ENCODE results near the gene FAM53B.

The FAM53B gene

DNA sequence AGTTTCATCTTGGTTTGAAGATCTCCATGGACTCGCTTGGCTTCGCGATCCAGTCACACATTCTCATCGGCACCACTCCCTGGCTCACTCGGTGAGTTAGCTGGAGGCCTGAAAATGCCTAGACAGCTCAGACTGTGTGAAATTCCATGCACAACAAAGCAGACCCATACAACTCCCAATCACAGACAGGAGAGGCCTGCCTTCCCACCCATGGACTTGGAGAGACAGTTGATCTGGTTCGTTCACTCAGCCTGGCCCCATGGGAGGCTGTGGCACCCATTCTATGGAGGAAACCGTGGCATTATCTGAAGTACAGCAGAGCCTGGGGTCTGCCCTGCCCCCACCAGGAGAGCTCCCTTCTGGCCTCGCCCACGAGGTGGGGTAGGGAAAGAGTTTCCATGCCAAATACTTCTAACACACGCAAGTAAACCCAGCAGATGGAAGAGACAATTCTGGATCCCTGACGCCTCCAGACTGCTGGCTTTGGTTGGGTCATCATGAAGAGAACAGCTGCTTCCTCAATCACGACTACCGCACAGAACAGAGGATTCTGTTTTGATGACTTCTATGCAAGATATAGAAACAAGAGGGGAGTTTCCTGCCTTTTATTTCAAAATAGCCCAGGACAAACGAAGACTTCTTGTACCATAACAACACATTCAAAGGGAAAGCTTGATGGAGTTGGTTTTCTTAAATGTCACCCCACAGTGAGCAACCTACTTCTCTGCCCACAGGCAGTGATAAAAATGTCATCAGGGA, 15.9 kb downstream of the FAM53B start:
- H3K4me3 Mint-ChIP-seq: no peak overlapping the region
- H3K4me1 Mint-ChIP-seq (ENCODE audit: low read depth): peaks cover 46% of the 10 kb centered on the region
- DNase-seq (ENCODE audit: low spot score): peak; percentile 58
- no peaks in the 10 kb centered on the region for H3K9me3 Mint-ChIP-seq
- H3K36me3 Mint-ChIP-seq (ENCODE audit: low read depth): peaks cover 20% of the 10 kb centered on the region
- no peaks in the 10 kb centered on the region for H3K27me3 Mint-ChIP-seq (ENCODE audit: low read depth)
- H3K27ac Mint-ChIP-seq: peak overlapping the region; percentile 53

DNA sequence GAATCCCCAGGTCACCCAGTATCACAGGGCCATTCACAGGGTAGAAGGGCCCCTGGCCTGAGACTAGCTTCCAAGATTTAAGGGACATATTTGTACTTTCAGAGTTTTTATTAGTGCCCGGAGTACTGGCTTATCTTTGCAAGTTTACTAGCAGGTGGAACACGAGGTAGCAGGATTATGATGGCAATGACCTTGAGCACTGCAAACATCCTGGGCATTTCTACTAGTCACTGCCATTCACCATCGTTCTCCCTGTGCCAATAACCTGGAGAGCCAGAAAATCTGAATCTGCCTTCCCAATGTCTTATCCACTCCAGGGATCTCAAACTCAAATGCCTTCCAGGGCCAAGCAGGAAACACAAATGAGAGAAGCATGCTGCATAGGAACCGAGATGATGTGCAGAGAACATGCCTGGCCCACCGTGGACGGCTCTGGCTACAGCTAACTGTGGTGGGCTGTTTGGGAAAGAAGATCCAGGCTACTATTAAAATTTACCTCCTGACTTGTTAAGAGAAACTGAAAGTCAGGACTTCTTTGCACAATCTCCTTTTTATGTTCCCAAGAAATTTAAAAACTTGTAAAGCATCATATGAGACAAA, 16.7 kb downstream of the FAM53B start:
- no peak overlapping the region for H3K4me3 Mint-ChIP-seq
- peaks cover 48% of the 10 kb centered on the region for H3K4me1 Mint-ChIP-seq (ENCODE audit: low read depth)
- no peak for DNase-seq (ENCODE audit: low spot score)
- H3K27ac Mint-ChIP-seq: no peak overlapping the region
- no peaks in the 10 kb centered on the region for H3K9me3 Mint-ChIP-seq
- H3K36me3 Mint-ChIP-seq (ENCODE audit: low read depth): peaks cover 16% of the 10 kb centered on the region
- H3K27me3 Mint-ChIP-seq (ENCODE audit: low read depth): no peaks in the 10 kb centered on the region

- Mint-ChIP-seq H3K4me3 (no peak overlapping the region), H3K27me3 (ENCODE audit: low read depth) (no peaks in the 10 kb centered on the region), H3K4me1 (ENCODE audit: low read depth) (peaks cover 54% of the 10 kb centered on the region), H3K36me3 (ENCODE audit: low read depth) (peaks cover 18% of the 10 kb centered on the region), H3K9me3 (no peaks in the 10 kb centered on the region), H3K27ac (no peak overlapping the region)
- no peak for DNase-seq (ENCODE audit: low spot score)
These were observed 18.4 kb downstream of the FAM53B start for GRCh38 chr10:124725791-124726190.

- peaks cover 15% of the 10 kb centered on the region for H3K36me3 Mint-ChIP-seq (ENCODE audit: low read depth)
These were observed 19.0 kb downstream of the FAM53B start for GRCh38 chr10:124725171-124725631.

GRCh38 chr10:124724279-124725027, 19.7 kb downstream of the FAM53B start:
- DNase-seq (ENCODE audit: low spot score): no peak
- Mint-ChIP-seq H3K4me3 (peak overlapping the region; percentile 63), H3K9me3 (no peaks in the 10 kb centered on the region), H3K27ac (peak overlapping the region; percentile 91), H3K4me1 (ENCODE audit: low read depth) (peaks cover 58% of the 10 kb centered on the region), H3K27me3 (ENCODE audit: low read depth) (no peaks in the 10 kb centered on the region), H3K36me3 (ENCODE audit: low read depth) (peaks cover 14% of the 10 kb centered on the region)

More at GRCh38 chr10:124725171-124725631, 19.0 kb downstream of the FAM53B start:
- Mint-ChIP-seq H3K4me3 (no peak overlapping the region), H3K4me1 (ENCODE audit: low read depth) (peaks cover 57% of the 10 kb centered on the region), H3K27ac (no peak overlapping the region), H3K27me3 (ENCODE audit: low read depth) (no peaks in the 10 kb centered on the region), H3K9me3 (no peaks in the 10 kb centered on the region)
- no peak for DNase-seq (ENCODE audit: low spot score)

GRCh38 chr10:124723826-124724225, 20.4 kb downstream of the FAM53B start:
- peak overlapping the region; percentile 91 for H3K27ac Mint-ChIP-seq
- H3K4me3 Mint-ChIP-seq: peak overlapping the region; percentile 63
- no peaks in the 10 kb centered on the region for H3K9me3 Mint-ChIP-seq
- peaks cover 15% of the 10 kb centered on the region for H3K36me3 Mint-ChIP-seq (ENCODE audit: low read depth)
- no peaks in the 10 kb centered on the region for H3K27me3 Mint-ChIP-seq (ENCODE audit: low read depth)
- peaks cover 58% of the 10 kb centered on the region for H3K4me1 Mint-ChIP-seq (ENCODE audit: low read depth)
- no peak for DNase-seq (ENCODE audit: low spot score)

GRCh38 chr10:124722798-124723783, 21.1 kb downstream of the FAM53B start:
- Mint-ChIP-seq H3K4me1 (ENCODE audit: low read depth) (peaks cover 57% of the 10 kb centered on the region), H3K27ac (peak overlapping the region; percentile 91), H3K36me3 (ENCODE audit: low read depth) (peaks cover 15% of the 10 kb centered on the region), H3K9me3 (no peaks in the 10 kb centered on the region), H3K4me3 (peak overlapping the region; percentile 63), H3K27me3 (ENCODE audit: low read depth) (no peaks in the 10 kb centered on the region)
- peak; percentile 77 for DNase-seq (ENCODE audit: low spot score)

DNA sequence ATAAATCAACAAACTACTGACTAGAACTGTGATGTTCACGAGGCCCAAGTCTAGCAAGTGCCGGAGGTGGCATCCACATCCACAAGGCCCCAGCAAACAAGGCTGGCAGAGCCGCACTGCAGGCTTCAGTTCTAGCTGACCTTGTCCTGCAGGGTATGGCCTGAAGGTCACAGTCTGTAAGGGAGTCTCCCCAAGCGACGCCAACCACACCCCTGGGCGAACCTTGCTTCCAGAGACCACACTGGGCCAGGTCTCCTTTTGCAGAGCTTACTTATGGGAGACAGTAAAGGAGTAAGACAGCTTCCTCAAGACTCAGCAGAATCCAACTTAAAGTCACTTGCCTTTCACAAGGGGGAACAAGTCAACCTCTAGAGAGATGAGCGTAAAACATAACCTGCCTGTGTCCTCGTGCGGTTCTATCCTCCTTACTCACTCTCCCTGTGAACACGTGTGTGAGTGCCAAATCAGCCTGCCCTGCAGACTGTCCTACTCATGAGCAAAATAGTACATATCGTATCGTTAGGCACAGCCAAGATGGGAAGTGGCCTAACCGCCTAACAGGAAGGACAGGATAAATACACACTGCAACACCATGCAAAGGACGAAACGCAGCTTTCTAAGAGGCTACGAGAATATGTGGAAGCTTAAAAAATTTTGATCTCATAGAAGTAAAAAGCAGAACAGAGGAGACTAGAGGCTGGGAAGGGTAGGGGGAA, 22.7 kb downstream of the FAM53B start:
- Mint-ChIP-seq H3K4me1 (ENCODE audit: low read depth) (peaks cover 65% of the 10 kb centered on the region), H3K36me3 (ENCODE audit: low read depth) (peaks cover 18% of the 10 kb centered on the region), H3K4me3 (peak overlapping the region; percentile 17), H3K9me3 (no peaks in the 10 kb centered on the region), H3K27me3 (ENCODE audit: low read depth) (no peaks in the 10 kb centered on the region), H3K27ac (peak overlapping the region; percentile 54)
- no peak for DNase-seq (ENCODE audit: low spot score)

DNA sequence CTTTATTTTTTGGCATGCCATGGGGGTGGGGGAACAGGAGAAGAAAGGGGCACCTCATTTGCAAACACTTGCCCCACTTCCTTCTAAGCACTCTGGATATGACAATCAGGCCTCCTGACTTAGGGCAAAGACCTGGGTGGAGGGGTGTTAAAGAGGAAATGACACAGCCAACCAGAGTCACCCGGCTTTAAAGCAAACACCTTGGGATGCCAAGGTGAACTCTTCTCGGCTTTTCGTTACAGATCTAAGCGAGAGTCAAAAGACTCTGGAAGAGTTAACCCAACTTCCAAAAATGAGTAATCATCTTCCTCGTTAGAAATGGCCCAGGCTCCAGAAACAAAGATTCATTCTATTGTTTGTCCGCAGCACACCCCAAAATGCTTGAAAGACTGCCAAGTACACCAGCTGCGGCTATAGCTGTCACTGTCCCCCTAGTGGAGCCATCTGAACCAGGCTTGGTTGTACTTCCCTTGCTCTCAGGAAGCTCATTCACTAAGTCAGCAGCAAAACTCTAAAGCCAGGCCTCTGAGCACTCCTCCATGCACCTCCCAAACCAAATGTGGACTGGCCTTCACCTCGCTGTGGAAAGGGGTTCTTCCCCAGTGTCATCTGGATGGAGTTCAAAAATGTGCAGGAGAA, 24.8 kb downstream of the FAM53B start:
- Mint-ChIP-seq H3K4me1 (ENCODE audit: low read depth) (peaks cover 78% of the 10 kb centered on the region), H3K4me3 (peak overlapping the region; percentile 54), H3K27me3 (ENCODE audit: low read depth) (no peaks in the 10 kb centered on the region), H3K27ac (peak overlapping the region; percentile 73), H3K36me3 (ENCODE audit: low read depth) (peaks cover 24% of the 10 kb centered on the region), H3K9me3 (no peaks in the 10 kb centered on the region)
- DNase-seq (ENCODE audit: low spot score): peak; percentile 55

DNA sequence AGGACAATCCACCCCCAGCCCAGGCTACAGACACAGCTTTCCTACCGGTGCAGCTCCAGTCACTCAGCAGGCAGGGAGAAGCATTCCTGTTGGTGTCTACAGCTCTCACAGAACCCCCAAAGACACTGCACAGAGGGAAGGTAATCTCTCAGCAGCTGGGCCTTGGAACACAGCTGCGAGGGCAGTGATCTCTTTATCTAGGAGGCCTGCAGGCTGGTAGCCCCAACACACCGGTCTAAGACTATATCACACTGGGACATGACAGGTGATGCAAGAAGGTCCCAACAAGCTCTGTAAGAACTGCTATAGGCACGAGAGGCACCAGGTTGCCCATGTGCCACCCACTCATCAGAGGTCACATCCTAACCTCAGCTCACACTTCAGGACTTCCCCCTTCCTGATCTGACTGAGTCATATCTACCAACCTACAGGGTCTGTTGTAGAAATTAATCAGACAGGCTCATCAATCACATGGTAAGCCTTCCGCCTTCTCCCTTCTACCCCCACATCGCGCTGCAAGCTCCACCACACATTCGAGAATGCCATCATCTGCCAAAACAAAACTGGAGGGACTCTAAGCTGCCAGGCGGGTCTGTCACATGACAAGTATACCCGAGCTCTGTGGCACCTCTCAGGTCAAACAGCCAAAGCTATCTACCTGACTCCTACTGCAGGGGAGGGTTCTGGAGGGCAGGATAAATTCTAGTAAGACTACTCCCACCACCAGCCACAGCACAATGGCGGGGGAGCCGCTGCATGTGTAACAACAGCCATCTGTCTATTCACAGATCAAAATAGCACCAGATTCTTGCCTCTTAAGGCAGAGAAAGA, 26.1 kb downstream of the FAM53B start:
- Mint-ChIP-seq H3K4me1 (ENCODE audit: low read depth) (peaks cover 76% of the 10 kb centered on the region), H3K27me3 (ENCODE audit: low read depth) (no peaks in the 10 kb centered on the region), H3K36me3 (ENCODE audit: low read depth) (peaks cover 22% of the 10 kb centered on the region), H3K9me3 (no peaks in the 10 kb centered on the region), H3K4me3 (peak overlapping the region; percentile 54), H3K27ac (peak overlapping the region; percentile 73)
- DNase-seq (ENCODE audit: low spot score): peak; percentile 87

GRCh38 chr10:124717041-124717757, 27.0 kb downstream of the FAM53B start:
- Mint-ChIP-seq H3K9me3 (no peaks in the 10 kb centered on the region), H3K27me3 (ENCODE audit: low read depth) (no peaks in the 10 kb centered on the region), H3K4me3 (no peak overlapping the region), H3K4me1 (ENCODE audit: low read depth) (peaks cover 70% of the 10 kb centered on the region), H3K27ac (peak overlapping the region; percentile 73), H3K36me3 (ENCODE audit: low read depth) (peaks cover 22% of the 10 kb centered on the region)
- no peak for DNase-seq (ENCODE audit: low spot score)
